Sciatic nerve (tissue), 1 donor: ENCODE measurements around the gene DMD. TPM values are rescaled to one million over a fixed set of nuclear protein-coding genes. Genes with fewer than 3 reads are reported as not detected.

ENCODE experiments used
- microRNA-seq: library from miRNA; unstranded; fragments of <30 nt; microRNA quantifications from one replicate; pipeline ENCODE4 v1.2.0, GENCODE V29; 2020
- total RNA-seq: library from RNA; stranded (reverse); fragmentation: NEBNext Ultra II Directional; extraction: Animal tissue kit (Norgen Biotek cat#: 25700); gene quantifications from one replicate; pipeline ENCODE4 v1.2.1, GENCODE V29; 2021
- donor health status: DM: no; HTN: no; CAD: no.

The DMD gene
- total RNA-seq, 1 donor from 2014 or later: 306 TPM

Small RNA genes lying within 50 kb of the gene (microRNA-seq; reads per million reads assigned to microRNA genes)
- not detected for gene MIR3915
- gene MIR548F5: not detected
